Panc1 (cell line): ENCODE results near the gene OR6B2. TPM values are rescaled to one million over a fixed set of nuclear protein-coding genes. Genes with fewer than 3 reads are reported as not detected.

Source experiments
- total RNA-seq: library from RNA; stranded (reverse); gene quantifications from one replicate; pipeline ENCODE4 v1.2.1, GENCODE V29; 2021; ENCODE audit not compliant: unreplicated experiment

The OR6B2 gene
- total RNA-seq, 1 experiment from 2014 or later, result not detected

Other genes starting within 250 kb of the OR6B2 start
- gene NDUFA10, start 5.1 kb downstream of the OR6B2 start, total RNA-seq, result 154 TPM
- gene OR6B3, start 23.1 kb upstream of the OR6B2 start, total RNA-seq, result not detected
- 134 TPM for gene COPS9, start 105.9 kb upstream of the OR6B2 start, total RNA-seq
- gene OTOS, start 110.2 kb upstream of the OR6B2 start, total RNA-seq, result not detected